Thyroid gland (tissue), 4 donors: Measurements from ENCODE around the gene ING3. TPM values are rescaled to one million over a fixed set of nuclear protein-coding genes. Genes with fewer than 3 reads are reported as not detected.

Experiments used
- DNase-seq, 2 donors: peaks; one replicate each; pipeline ENCODE4 v3.0.0-alpha.2; 2019
- H3K27ac ChIP-seq, 3 donors: fragments of 200-600 bp; sonication (generic); 1 replicate in 2 of 3; 2 replicates in 1 of 3; pipeline ENCODE4 v1.5.1; 2016 to 2019; ENCODE audit warnings: mild to moderate bottlenecking in 1 of 3, moderate library complexity in 1 of 3
- H3K27me3 ChIP-seq: fragments of 200-600 bp; sonication (generic); one replicate; pipeline ENCODE4 v1.5.1; 2019
- H3K36me3 ChIP-seq, 2 donors: fragments of 200-600 bp; sonication (generic); one replicate each; pipeline ENCODE4 v1.5.1; 2016 to 2019
- H3K4me1 ChIP-seq, 2 donors: fragments of 200-600 bp; sonication (generic); one replicate each; pipeline ENCODE4 v1.5.1; 2017 to 2019
- H3K4me3 ChIP-seq, 3 donors: fragments of 200-600 bp; sonication (generic); replicated peaks in 1 of 3; 1 replicate in 2 of 3; 2 replicates in 1 of 3; pipeline ENCODE4 v1.5.1; 2016; ENCODE audit warnings: mild to moderate bottlenecking in 1 of 3
- H3K9me3 ChIP-seq: fragments of 200-600 bp; sonication (generic); one replicate; pipeline ENCODE4 v1.5.1; 2017
- CTCF ChIP-seq, 6 experiments: fragments of 200-600 bp in 3 of 6; fragments of 450-650 bp in 3 of 6; sonication (generic) in 3 of 6; IDR thresholded peaks; one replicate each; pipeline ENCODE4 v1.5.1; 2016 to 2019; ENCODE audit warnings: antibody characterized with exemption in 6 of 6, mild to moderate bottlenecking in 2 of 6, inconsistent platforms in 1 of 6, moderate library complexity in 1 of 6
- POLR2A ChIP-seq, 2 donors: fragments of 450-650 bp; IDR thresholded peaks; one replicate each; pipeline ENCODE4 v1.6.1; 2017; ENCODE audit warnings: antibody characterized with exemption in 2 of 2, mild to moderate bottlenecking in 2 of 2, moderate library complexity in 1 of 2
- WGBS, 2 donors: methylation state at CpG; one replicate each; pipeline ENCODE4 v1.1.5; 2017; 5-methylcytosine and 5-hydroxymethylcytosine counted together
- intact Hi-C: fragments of 100-400 bp; cut with DNase I; formaldehyde crosslinking; loops from one replicate; pipeline ENCODE4 v1.15.1; 2023
- total RNA-seq, 4 donors: library from RNA; depleted of rRNA; stranded (reverse); fragments of >200 nt; gene quantifications; one replicate each; pipeline ENCODE4 v1.2.3, GENCODE V29; 2016

The ING3 gene
- total RNA-seq, 4 donors from 2014 or later: 23.7 to 40.8 (median 37.1) TPM

GRCh38 chr7:120997882-120998474, 47.4 kb downstream of the ING3 start:
- WGBS, 2 donors: 56 to 72% methylated on average over 7 of the region's 7 CpGs
- Histone ChIP-seq H3K4me3 (no peak overlapping the region), H3K27me3 (no peaks in the 10 kb centered on the region), H3K4me1 (no peaks in the 10 kb centered on the region), H3K36me3 (no peaks in the 10 kb centered on the region), H3K9me3 (no peaks in the 10 kb centered on the region), H3K27ac (no peak overlapping the region)
- peak in 1 of 2 donors; percentile 8 for DNase-seq
- intact Hi-C loops: no loop called here
- TF ChIP-seq POLR2A (IDR thresholded peaks at IDR 0.05) (no peak), CTCF (IDR thresholded peaks at IDR 0.05) (no peak)

- no peak overlapping the region for H3K4me3 ChIP-seq
- DNase-seq: no peak
Measured at GRCh38 chr7:120998520-120998919, 47.9 kb downstream of the ING3 start.

GRCh38 chr7:120998996-120999565, 48.5 kb downstream of the ING3 start:
- no peaks in the 10 kb centered on the region for H3K4me1 ChIP-seq
- H3K9me3 ChIP-seq: no peaks in the 10 kb centered on the region
- no peak for DNase-seq
- no peak overlapping the region for H3K27ac ChIP-seq
- TF ChIP-seq POLR2A (IDR thresholded peaks at IDR 0.05): no peak
- H3K4me3 ChIP-seq: no peak overlapping the region
- no peaks in the 10 kb centered on the region for H3K27me3 ChIP-seq
- H3K36me3 ChIP-seq: no peaks in the 10 kb centered on the region
- WGBS, 2 donors: 89 to 93% methylated on average over 2 of the region's 2 CpGs
- intact Hi-C loops: no loop called here

More at GRCh38 chr7:120998520-120998919, 47.9 kb downstream of the ING3 start:
- WGBS, 2 donors: 49 to 58% methylated on average over 1 of the region's 1 CpG
- H3K4me1 ChIP-seq: no peaks in the 10 kb centered on the region
- H3K27me3 ChIP-seq: no peaks in the 10 kb centered on the region
- H3K27ac ChIP-seq: no peak overlapping the region
- intact Hi-C loops: no loop called here
- no peak for TF ChIP-seq CTCF (IDR thresholded peaks at IDR 0.05)
- no peak for TF ChIP-seq POLR2A (IDR thresholded peaks at IDR 0.05)
- no peaks in the 10 kb centered on the region for H3K9me3 ChIP-seq
- H3K36me3 ChIP-seq: no peaks in the 10 kb centered on the region

GRCh38 chr7:121000081-121000983, 49.8 kb downstream of the ING3 start:
- no peak for TF ChIP-seq CTCF (IDR thresholded peaks at IDR 0.05)
- no peak for TF ChIP-seq POLR2A (IDR thresholded peaks at IDR 0.05)
- DNase-seq: no peak
- Histone ChIP-seq H3K27me3 (no peaks in the 10 kb centered on the region), H3K4me1 (no peaks in the 10 kb centered on the region), H3K36me3 (no peaks in the 10 kb centered on the region), H3K4me3 (no peak overlapping the region), H3K27ac (no peak overlapping the region), H3K9me3 (no peaks in the 10 kb centered on the region)
- intact Hi-C loops: no loop called here
- WGBS, 2 donors: 79 to 81% methylated on average over 9 of the region's 9 CpGs

- Histone ChIP-seq H3K4me3 (no peak overlapping the region), H3K27ac (no peak overlapping the region), H3K27me3 (no peaks in the 10 kb centered on the region), H3K4me1 (no peaks in the 10 kb centered on the region), H3K9me3 (no peaks in the 10 kb centered on the region), H3K36me3 (no peaks in the 10 kb centered on the region)
- no peak for DNase-seq
- intact Hi-C loops: no loop called here
- no peak for TF ChIP-seq CTCF (IDR thresholded peaks at IDR 0.05)
- no peak for TF ChIP-seq POLR2A (IDR thresholded peaks at IDR 0.05)
- WGBS, 2 donors: 62 to 76% methylated on average over 3 of the region's 3 CpGs
Measured at GRCh38 chr7:121001234-121001906, 50.8 kb downstream of the ING3 start.
